ENCODE data around the gene SDHC. TPM values are rescaled to one million over a fixed set of nuclear protein-coding genes. Genes with fewer than 3 reads are reported as not detected.

Gene SDHC
- total and polyA plus RNA-seq, 7 experiments from 2014 or later: 66.3 to 274 (median 108) TPM

GRCh38 chr1:161342821-161343220, 28.6 kb downstream of the SDHC start:
- peak overlapping the region in 1 of 9 donors; percentile 59 for H3K27ac Mint-ChIP-seq
- intact Hi-C loops (cut with micrococcal nuclease): no loop called here
- H3K27me3 ChIP-seq (ENCODE audit: control insufficient read depth in 2 of 2, insufficient read depth in 2 of 2, low read length in 2 of 2): no peaks in the 10 kb centered on the region
- no peak overlapping the region for H3K27ac ChIP-seq (ENCODE audit: low read depth, low read length)
- H3K4me3 ChIP-seq (ENCODE audit: low read length): no peak overlapping the region
- H3K36me3 ChIP-seq (ENCODE audit: control insufficient read depth in 2 of 3, insufficient read depth in 3 of 3, low read length in 3 of 3): peaks cover 3 to 41% (median 4%) of the 10 kb centered on the region in 3 experiments
- peaks cover 3 to 44% (median 27%) of the 10 kb centered on the region in 5 donors for H3K36me3 Mint-ChIP-seq
- no peak overlapping the region for H3K4me3 Mint-ChIP-seq
- no peaks in the 10 kb centered on the region for H3K9me3 ChIP-seq (ENCODE audit: control insufficient read depth in 2 of 3, low read length in 3 of 3)
- H3K9me3 Mint-ChIP-seq: no peaks in the 10 kb centered on the region
- H3K4me1 Mint-ChIP-seq: peaks cover 0 to 12% (median 4%) of the 10 kb centered on the region in 7 donors
- CTCF ChIA-PET: no interaction called here
- no peaks in the 10 kb centered on the region for H3K4me1 ChIP-seq (ENCODE audit: control insufficient read depth in 2 of 2, insufficient read depth in 2 of 2, low read length in 2 of 2)
- DNase-seq (no peak), ATAC-seq (no peak)
- POLR2A ChIA-PET: no interaction called here
- H3K27me3 Mint-ChIP-seq: no peaks in the 10 kb centered on the region

- Mint-ChIP-seq H3K27me3 (no peaks in the 10 kb centered on the region), H3K4me1 (peaks cover 0 to 22% (median 3%) of the 10 kb centered on the region in 7 donors), H3K36me3 (peaks cover 0 to 13% (median 10%) of the 10 kb centered on the region in 5 donors), H3K9me3 (no peaks in the 10 kb centered on the region), H3K4me3 (no peak overlapping the region), H3K27ac (peak overlapping the region in 1 of 9 donors; percentile 6)
- H3K4me3 ChIP-seq (ENCODE audit: low read length): no peak overlapping the region
- ChIA-PET POLR2A (no interaction called here), CTCF (no interaction called here)
- no peaks in the 10 kb centered on the region for H3K9me3 ChIP-seq (ENCODE audit: control insufficient read depth in 2 of 3, low read length in 3 of 3)
- no peak for ATAC-seq
- intact Hi-C loops (cut with micrococcal nuclease): no loop called here
- H3K4me1 ChIP-seq (ENCODE audit: control insufficient read depth in 2 of 2, insufficient read depth in 2 of 2, low read length in 2 of 2): no peaks in the 10 kb centered on the region
- no peak for DNase-seq
- peaks cover 0 to 10% (median 0%) of the 10 kb centered on the region in 3 experiments for H3K36me3 ChIP-seq (ENCODE audit: control insufficient read depth in 2 of 3, insufficient read depth in 3 of 3, low read length in 3 of 3)
- H3K27ac ChIP-seq (ENCODE audit: low read depth, low read length): no peak overlapping the region
- H3K27me3 ChIP-seq (ENCODE audit: control insufficient read depth in 2 of 2, insufficient read depth in 2 of 2, low read length in 2 of 2): no peaks in the 10 kb centered on the region
These were observed 36.5 kb downstream of the SDHC start for GRCh38 chr1:161350671-161351070.

- peak overlapping the region in 1 of 10 donors; percentile 19 for H3K4me3 Mint-ChIP-seq
- H3K4me1 ChIP-seq (ENCODE audit: control insufficient read depth in 2 of 2, insufficient read depth in 2 of 2, low read length in 2 of 2): no peaks in the 10 kb centered on the region
- no peaks in the 10 kb centered on the region for H3K27me3 ChIP-seq (ENCODE audit: control insufficient read depth in 2 of 2, insufficient read depth in 2 of 2, low read length in 2 of 2)
- peaks cover 0 to 16% (median 10%) of the 10 kb centered on the region in 5 donors for H3K36me3 Mint-ChIP-seq
- H3K27me3 Mint-ChIP-seq: no peaks in the 10 kb centered on the region
- no peaks in the 10 kb centered on the region for H3K9me3 ChIP-seq (ENCODE audit: control insufficient read depth in 2 of 3, low read length in 3 of 3)
- ChIA-PET POLR2A (interaction anchor here (1.1 kb wide), 1 partner anchor 23 kb away, joined by 4 read pairs; no protein-coding TSS in a partner anchor), CTCF (interaction anchor here (1.3 kb wide), 1 partner anchor 46 kb away, joined by 3 read pairs; no protein-coding TSS in a partner anchor)
- H3K27ac Mint-ChIP-seq: no peak overlapping the region
- peaks cover 0 to 10% (median 0%) of the 10 kb centered on the region in 3 experiments for H3K36me3 ChIP-seq (ENCODE audit: control insufficient read depth in 2 of 3, insufficient read depth in 3 of 3, low read length in 3 of 3)
- peaks cover 0 to 22% (median 5%) of the 10 kb centered on the region in 7 donors for H3K4me1 Mint-ChIP-seq
- DNase-seq (no peak), ATAC-seq (peak; percentile 57)
- no peak overlapping the region for H3K27ac ChIP-seq (ENCODE audit: low read depth, low read length)
- H3K9me3 Mint-ChIP-seq: no peaks in the 10 kb centered on the region
- no peak overlapping the region for H3K4me3 ChIP-seq (ENCODE audit: low read length)
- intact Hi-C loops (cut with micrococcal nuclease): no loop called here
These were observed 37.3 kb downstream of the SDHC start for GRCh38 chr1:161351482-161351881.

- Mint-ChIP-seq H3K4me1 (peaks cover 0 to 16% (median 10%) of the 10 kb centered on the region in 7 donors), H3K36me3 (peaks cover 0 to 20% (median 10%) of the 10 kb centered on the region in 5 donors), H3K4me3 (no peak overlapping the region), H3K27me3 (no peaks in the 10 kb centered on the region), H3K9me3 (no peaks in the 10 kb centered on the region), H3K27ac (no peak overlapping the region)
- intact Hi-C loops (cut with micrococcal nuclease): no loop called here
- ChIA-PET CTCF (no interaction called here), POLR2A (interaction anchor here (0.6 to 0.7 kb wide), 2 partner anchors 172 to 475 kb away, joined by 4 read pairs; no protein-coding TSS in a partner anchor)
- ATAC-seq (no peak), DNase-seq (no peak)
- no peaks in the 10 kb centered on the region for H3K27me3 ChIP-seq (ENCODE audit: control insufficient read depth in 2 of 2, insufficient read depth in 2 of 2, low read length in 2 of 2)
- H3K4me1 ChIP-seq (ENCODE audit: control insufficient read depth in 2 of 2, insufficient read depth in 2 of 2, low read length in 2 of 2): no peaks in the 10 kb centered on the region
- no peak overlapping the region for H3K27ac ChIP-seq (ENCODE audit: low read depth, low read length)
- H3K4me3 ChIP-seq (ENCODE audit: low read length): no peak overlapping the region
- H3K9me3 ChIP-seq (ENCODE audit: control insufficient read depth in 2 of 3, low read length in 3 of 3): no peaks in the 10 kb centered on the region
- H3K36me3 ChIP-seq (ENCODE audit: control insufficient read depth in 2 of 3, insufficient read depth in 3 of 3, low read length in 3 of 3): peaks cover 0 to 19% (median 0%) of the 10 kb centered on the region in 3 experiments
These were observed 42.9 kb downstream of the SDHC start for GRCh38 chr1:161357073-161357472.

- intact Hi-C loops (cut with micrococcal nuclease): no loop called here
- H3K27ac Mint-ChIP-seq: peak overlapping the region in 5 of 9 donors; percentile 10 to 60 (median 32)
These were observed 45.1 kb downstream of the SDHC start for GRCh38 chr1:161359291-161359690.

GRCh38 chr1:161364332-161364731, 50.2 kb downstream of the SDHC start:
- peaks cover 11 to 24% (median 19%) of the 10 kb centered on the region in 5 donors for H3K36me3 Mint-ChIP-seq
- DNase-seq (no peak), ATAC-seq (no peak)
- peak overlapping the region in 2 of 9 donors; percentile 48 to 58 for H3K27ac Mint-ChIP-seq
- Histone ChIP-seq H3K36me3 (ENCODE audit: control insufficient read depth in 2 of 3, insufficient read depth in 3 of 3, low read length in 3 of 3) (peaks cover 0 to 23% (median 10%) of the 10 kb centered on the region in 3 experiments), H3K27ac (ENCODE audit: low read depth, low read length) (no peak overlapping the region), H3K4me3 (ENCODE audit: low read length) (no peak overlapping the region), H3K27me3 (ENCODE audit: control insufficient read depth in 2 of 2, insufficient read depth in 2 of 2, low read length in 2 of 2) (no peaks in the 10 kb centered on the region), H3K4me1 (ENCODE audit: control insufficient read depth in 2 of 2, insufficient read depth in 2 of 2, low read length in 2 of 2) (no peaks in the 10 kb centered on the region), H3K9me3 (ENCODE audit: control insufficient read depth in 2 of 3, low read length in 3 of 3) (no peaks in the 10 kb centered on the region)
- intact Hi-C loops (cut with micrococcal nuclease): no loop called here
- H3K9me3 Mint-ChIP-seq: no peaks in the 10 kb centered on the region
- H3K4me3 Mint-ChIP-seq: no peak overlapping the region
- ChIA-PET CTCF (no interaction called here), POLR2A (no interaction called here)
- H3K4me1 Mint-ChIP-seq: peaks cover 9 to 19% (median 14%) of the 10 kb centered on the region in 7 donors
- H3K27me3 Mint-ChIP-seq: no peaks in the 10 kb centered on the region

More at GRCh38 chr1:161359291-161359690, 45.1 kb downstream of the SDHC start:
- no peaks in the 10 kb centered on the region for H3K27me3 ChIP-seq (ENCODE audit: control insufficient read depth in 2 of 2, insufficient read depth in 2 of 2, low read length in 2 of 2)
- DNase-seq: no peak
- ChIA-PET CTCF (interaction anchor here (0.6 kb wide), 1 partner anchor 129 kb away, joined by 3 read pairs; no protein-coding TSS in a partner anchor), POLR2A (no interaction called here)
- H3K4me1 ChIP-seq (ENCODE audit: control insufficient read depth in 2 of 2, insufficient read depth in 2 of 2, low read length in 2 of 2): no peaks in the 10 kb centered on the region
- H3K4me1 Mint-ChIP-seq: peaks cover 0 to 12% (median 10%) of the 10 kb centered on the region in 7 donors
- peaks cover 0 to 32% (median 4%) of the 10 kb centered on the region in 3 experiments for H3K36me3 ChIP-seq (ENCODE audit: control insufficient read depth in 2 of 3, insufficient read depth in 3 of 3, low read length in 3 of 3)
- no peaks in the 10 kb centered on the region for H3K9me3 Mint-ChIP-seq
- no peaks in the 10 kb centered on the region for H3K9me3 ChIP-seq (ENCODE audit: control insufficient read depth in 2 of 3, low read length in 3 of 3)
- H3K27me3 Mint-ChIP-seq: no peaks in the 10 kb centered on the region
- ATAC-seq: peak; percentile 37
- no peak overlapping the region for H3K27ac ChIP-seq (ENCODE audit: low read depth, low read length)
- H3K4me3 Mint-ChIP-seq: no peak overlapping the region
- H3K4me3 ChIP-seq (ENCODE audit: low read length): no peak overlapping the region
- peaks cover 4 to 24% (median 14%) of the 10 kb centered on the region in 5 donors for H3K36me3 Mint-ChIP-seq

GRCh38 chr1:161365207-161365606, 51.0 kb downstream of the SDHC start:
- peaks cover 0 to 23% (median 10%) of the 10 kb centered on the region in 3 experiments for H3K36me3 ChIP-seq (ENCODE audit: control insufficient read depth in 2 of 3, insufficient read depth in 3 of 3, low read length in 3 of 3)
- Mint-ChIP-seq H3K27me3 (no peaks in the 10 kb centered on the region), H3K9me3 (no peaks in the 10 kb centered on the region), H3K27ac (peak overlapping the region in 5 of 9 donors; percentile 3 to 75 (median 18)), H3K4me3 (no peak overlapping the region), H3K4me1 (peaks cover 5 to 19% (median 8%) of the 10 kb centered on the region in 7 donors), H3K36me3 (peaks cover 11 to 24% (median 16%) of the 10 kb centered on the region in 5 donors)
- H3K9me3 ChIP-seq (ENCODE audit: control insufficient read depth in 2 of 3, low read length in 3 of 3): no peaks in the 10 kb centered on the region
- no peaks in the 10 kb centered on the region for H3K4me1 ChIP-seq (ENCODE audit: control insufficient read depth in 2 of 2, insufficient read depth in 2 of 2, low read length in 2 of 2)
- ATAC-seq (no peak), DNase-seq (no peak)
- ChIA-PET POLR2A (no interaction called here), CTCF (no interaction called here)
- H3K27ac ChIP-seq (ENCODE audit: low read depth, low read length): no peak overlapping the region
- no peaks in the 10 kb centered on the region for H3K27me3 ChIP-seq (ENCODE audit: control insufficient read depth in 2 of 2, insufficient read depth in 2 of 2, low read length in 2 of 2)
- intact Hi-C loops (cut with micrococcal nuclease): loop anchor here in 1 of 2 donors (5.0 kb wide), 1 partner anchor 138 kb away; the partner anchor contains the start of gene TOMM40L
- H3K4me3 ChIP-seq (ENCODE audit: low read length): no peak overlapping the region
